SK-N-SH (cell line): ENCODE data around the gene PHKA2. TPM values are rescaled to one million over a fixed set of nuclear protein-coding genes. Genes with fewer than 3 reads are reported as not detected.

Source experiments
- CTCF ChIA-PET: fragments of 300-600, 350-600 bp; formaldehyde crosslinking; extraction: SDS; loops from one replicate; lab custom pipeline; 2021; lab: Yijun Ruan, JAX
- POLR2A ChIA-PET: fragments of 350-600 bp; sonication (Branson Sonifier 250); formaldehyde crosslinking; extraction: SDS; loops from one replicate; lab custom pipeline; 2020; ENCODE audit warnings: antibody characterized with exemption, inconsistent platforms; lab: Yijun Ruan, JAX
- DNase-seq: peaks from one replicate; pipeline ENCODE4 v3.0.0; 2012
- H2AFZ ChIP-seq: fragments of 200-600 bp; sonication (generic); 2 replicates; pipeline ENCODE4 v1.8.1; 2016; ENCODE audit warnings: antibody characterized with exemption, mild to moderate bottlenecking, low read depth
- H3F3A ChIP-seq: fragments of 200-600 bp; sonication (generic); replicated peaks from 2 replicates; pipeline ENCODE3; 2016; ENCODE audit warnings: antibody characterized with exemption, mild to moderate bottlenecking; ENCODE audit not compliant: insufficient read depth
- H3K27ac ChIP-seq, 2 experiments: fragments of 200-500 bp in 1 of 2; fragments of 200-600 bp in 1 of 2; sonication (Bioruptor generic) in 1 of 2; sonication (generic), shearing (Covaris generic) in 1 of 2; 2 replicates each; pipeline versions ENCODE4 v1.5.1 to v1.6.1; 2014 to 2016; ENCODE audit warnings: low read depth in 2 of 2, inconsistent platforms in 1 of 2, low read length in 1 of 2, mild to moderate bottlenecking in 1 of 2, mixed read lengths in 1 of 2
- H3K27me3 ChIP-seq: fragments of 200-600 bp; sonication (generic), shearing (Covaris generic); 2 replicates; pipeline ENCODE4 v1.6.1; 2016; ENCODE audit warnings: mixed run types; ENCODE audit not compliant: insufficient read depth
- H3K36me3 ChIP-seq, 2 experiments: fragments of 200-500 bp in 1 of 2; fragments of 200-600 bp in 1 of 2; sonication (Bioruptor generic) in 1 of 2; sonication (generic) in 1 of 2; replicated peaks in 1 of 2; 2 replicates each; pipeline versions ENCODE3 to v1.5.1; 2014 to 2016; ENCODE audit warnings: low read length in 1 of 2, mild to moderate bottlenecking in 1 of 2; ENCODE audit not compliant: insufficient read depth in 2 of 2, control insufficient read depth in 1 of 2
- H3K4me1 ChIP-seq, 2 experiments: fragments of 200-500 bp in 1 of 2; fragments of 200-600 bp in 1 of 2; sonication (Bioruptor generic) in 1 of 2; sonication (generic), shearing (Covaris generic) in 1 of 2; 2 replicates each; pipeline versions ENCODE4 v1.5.1 to v1.6.1; 2014 to 2016; ENCODE audit warnings: low read depth in 1 of 2, low read length in 1 of 2, mixed run types in 1 of 2; ENCODE audit not compliant: insufficient read depth in 2 of 2, control insufficient read depth in 1 of 2
- H3K4me2 ChIP-seq: fragments of 200-600 bp; sonication (generic), shearing (Covaris generic); 2 replicates; pipeline ENCODE4 v1.6.1; 2017; ENCODE audit warnings: mixed run types
- H3K4me3 ChIP-seq, 2 experiments: fragments of 200-500 bp in 1 of 2; fragments of 200-600 bp in 1 of 2; sonication (Bioruptor generic) in 1 of 2; sonication (generic), shearing (Covaris generic) in 1 of 2; 2 replicates each; pipeline versions ENCODE4 v1.5.1 to v1.8.1; 2014 to 2016; ENCODE audit warnings: low read depth in 2 of 2, inconsistent platforms in 1 of 2, low read length in 1 of 2, mild to moderate bottlenecking in 1 of 2, mixed read lengths in 1 of 2, moderate library complexity in 1 of 2
- H3K79me2 ChIP-seq: fragments of 200-600 bp; sonication (generic); 2 replicates; pipeline ENCODE4 v1.8.1; 2017; ENCODE audit warnings: mild to moderate bottlenecking; ENCODE audit not compliant: insufficient read depth
- H3K9ac ChIP-seq: fragments of 200-600 bp; sonication (generic); 2 replicates; pipeline ENCODE4 v1.6.1; 2017; ENCODE audit warnings: mixed run types
- H3K9me2 ChIP-seq: fragments of 200-600 bp; sonication (generic); 2 replicates; pipeline ENCODE4 v1.6.1; 2017; ENCODE audit warnings: mixed run types
- H3K9me3 ChIP-seq: fragments of 200-600 bp; sonication (generic); 2 replicates; pipeline ENCODE4 v1.6.1; 2017; ENCODE audit warnings: mixed run types, mild to moderate bottlenecking, moderate library complexity
- H4K20me1 ChIP-seq: fragments of 200-600 bp; sonication (generic); 2 replicates; pipeline ENCODE4 v1.6.1; 2017; ENCODE audit warnings: mild to moderate bottlenecking, mixed run types; ENCODE audit not compliant: insufficient read depth
- CTCF ChIP-seq: fragments of 200-600 bp; sonication (generic); IDR thresholded peaks from 2 replicates; pipeline ENCODE4 v1.6.1; 2017; ENCODE audit warnings: antibody characterized with exemption, mild to moderate bottlenecking, moderate library complexity
- EP300 ChIP-seq, 2 experiments: IDR thresholded peaks; 2 replicates each; pipeline versions ENCODE4 v1.4.0 to v1.6.1; 2012; ENCODE audit warnings: borderline replicate concordance in 1 of 2, low read depth in 1 of 2, low read length in 1 of 2
- MAX ChIP-seq: IDR thresholded peaks from 2 replicates; pipeline ENCODE4 v1.4.0; 2012; ENCODE audit warnings: low read depth
- MXI1 ChIP-seq: IDR thresholded peaks from 2 replicates; pipeline ENCODE4 v1.6.1; 2012; ENCODE audit warnings: mild to moderate bottlenecking, low read depth, low read length, improper control_type of control experiment
- NFIC ChIP-seq: IDR thresholded peaks from 2 replicates; pipeline ENCODE4 v1.4.0; 2012; ENCODE audit warnings: borderline replicate concordance
- RXRA ChIP-seq: IDR thresholded peaks from 2 replicates; pipeline ENCODE4 v1.4.0; 2012; ENCODE audit warnings: low read depth, mild to moderate bottlenecking, borderline replicate concordance
- TAF1 ChIP-seq: IDR thresholded peaks from 2 replicates; pipeline ENCODE4 v1.6.1; 2012; ENCODE audit warnings: low read depth, mild to moderate bottlenecking, low read length, moderate library complexity, borderline replicate concordance
- TCF12 ChIP-seq: IDR thresholded peaks from 2 replicates; pipeline ENCODE4 v1.4.0; 2012
- WGBS: methylation state at CpG from one replicate; pipeline ENCODE4 v1.1.6; 2017; ENCODE audit warnings: low lambda C conversion rate; 5-methylcytosine and 5-hydroxymethylcytosine counted together
- polyA plus RNA-seq, 3 experiments: library from polyadenylated mRNA; depleted of rRNA; stranded (reverse); fragments of >200 nt; gene quantifications; 2 replicates each; pipeline ENCODE4 v1.2.3, GENCODE V29; 2012

Gene PHKA2
- polyA plus RNA-seq, 1 of the 3 experiments (the other 2 are of a cell fraction), result 20.5 TPM

- ChIA-PET CTCF (no interaction called here), POLR2A (no interaction called here)
- no peaks in the 10 kb centered on the region for H3F3A ChIP-seq
- 56% methylated on average over 7 of the region's 7 CpGs for WGBS
- no peak overlapping the region for H3K27ac ChIP-seq
- no peaks in the 10 kb centered on the region for H4K20me1 ChIP-seq
- H3K9me3 ChIP-seq, result no peaks in the 10 kb centered on the region
- H2AFZ ChIP-seq, result no peak overlapping the region
- H3K79me2 ChIP-seq, result no peaks in the 10 kb centered on the region
- no peak overlapping the region for H3K4me2 ChIP-seq
- peaks cover 0 to 9% of the 10 kb centered on the region in 2 experiments; a peak in 1 of 4 replicates for H3K4me1 ChIP-seq
- DNase-seq, result no peak
- H3K9me2 ChIP-seq, result no peaks in the 10 kb centered on the region
- TF ChIP-seq TAF1, result no peak
- TF ChIP-seq RXRA, result no peak
- no peak for TF ChIP-seq MXI1
- no peak for TF ChIP-seq NFIC
- no peak for TF ChIP-seq MAX
- no peak for TF ChIP-seq CTCF
- TF ChIP-seq, all 33 proteins: peak for 0
- Histone ChIP-seq H3K27me3 (no peaks in the 10 kb centered on the region), H3K36me3 (no peaks in the 10 kb centered on the region), H3K4me3 (no peak overlapping the region), H3K9ac (no peak overlapping the region)
Observed at GRCh38 chrX:18974993-18975392, 8.9 kb downstream of the PHKA2 start.

- H3K36me3 ChIP-seq, result no peaks in the 10 kb centered on the region
- H4K20me1 ChIP-seq, result no peaks in the 10 kb centered on the region
- H2AFZ ChIP-seq, result no peak overlapping the region
- POLR2A ChIA-PET, result no interaction called here
- H3K9ac ChIP-seq, result no peak overlapping the region
- H3K4me2 ChIP-seq, result no peak overlapping the region
- WGBS, result 35% methylated on average over 7 of the region's 7 CpGs
- H3K4me3 ChIP-seq, result no peak overlapping the region
- H3K9me3 ChIP-seq, result no peaks in the 10 kb centered on the region
- peaks cover 0 to 9% of the 10 kb centered on the region in 2 experiments; a peak in 1 of 4 replicates for H3K4me1 ChIP-seq
- H3K27me3 ChIP-seq, result no peaks in the 10 kb centered on the region
- no peaks in the 10 kb centered on the region for H3K79me2 ChIP-seq
- DNase-seq, result no peak
- no peak overlapping the region for H3K27ac ChIP-seq
- CTCF ChIA-PET, result no interaction called here
- TF ChIP-seq TCF12, result no peak
- no peaks in the 10 kb centered on the region for H3K9me2 ChIP-seq
- no peaks in the 10 kb centered on the region for H3F3A ChIP-seq
Observed at GRCh38 chrX:18973527-18974192, 10.3 kb downstream of the PHKA2 start.

DNA sequence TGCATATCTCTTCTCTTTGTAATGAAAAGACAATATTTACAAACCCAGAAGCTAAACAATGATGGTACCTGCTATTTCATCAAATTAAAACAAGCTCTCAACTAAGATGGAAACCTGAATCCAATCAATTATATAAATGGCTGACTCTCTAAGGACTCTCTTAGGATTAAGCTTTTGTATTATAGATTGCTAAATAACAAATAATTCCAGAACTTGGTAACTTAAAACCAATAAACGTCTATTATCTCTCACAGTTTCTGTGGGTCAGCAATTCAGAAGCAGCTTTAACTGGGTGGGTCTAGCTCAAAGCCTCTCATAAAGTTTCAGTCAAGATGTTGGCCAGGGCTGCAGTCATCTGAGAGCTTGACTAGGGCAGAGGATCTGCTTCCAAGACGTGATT is 12.4 kb downstream of the PHKA2 start:
- POLR2A ChIA-PET, result no interaction called here
- Histone ChIP-seq H3K4me2 (no peak overlapping the region), H3K27ac (no peak overlapping the region), H3F3A (no peaks in the 10 kb centered on the region), H4K20me1 (no peaks in the 10 kb centered on the region), H3K27me3 (no peaks in the 10 kb centered on the region), H3K9me3 (no peaks in the 10 kb centered on the region), H3K4me3 (no peak overlapping the region), H3K9me2 (no peaks in the 10 kb centered on the region), H3K4me1 (peaks cover 0 to 9% of the 10 kb centered on the region in 2 experiments; a peak in 2 of 4 replicates), H2AFZ (no peak overlapping the region), H3K36me3 (no peaks in the 10 kb centered on the region), H3K9ac (no peak overlapping the region), H3K79me2 (no peaks in the 10 kb centered on the region)
- CTCF ChIA-PET, result interaction anchor here (1.2 kb wide), 1 partner anchor 363 kb away, joined by 4 read pairs; no protein-coding TSS in a partner anchor
- DNase-seq, result no peak
- 38% methylated on average over 2 of the region's 2 CpGs for WGBS
- TF ChIP-seq EP300 (IDR thresholded peaks at IDR 0.05; ENCODE audit: borderline replicate concordance in 1 of 2, low read depth in 1 of 2, low read length in 1 of 2), result no peak
- no peak for TF ChIP-seq CTCF
- TF ChIP-seq, all 33 proteins: peak for 0
